Epithelial cell of proximal tubule (primary cell): ENCODE data around the gene AIFM1. TPM values are rescaled to one million over a fixed set of nuclear protein-coding genes. Genes with fewer than 3 reads are reported as not detected.

Experiments
- DNase-seq: peaks from one replicate; pipeline ENCODE4 v3.0.0-alpha.2; 2011; ENCODE audit warnings: low read depth
- H3K4me3 ChIP-seq: 2 replicates; pipeline ENCODE4 v1.5.1; 2011; ENCODE audit warnings: low read depth, mild to moderate bottlenecking, low read length
- CTCF ChIP-seq: conservative IDR thresholded peaks from 2 replicates; pipeline ENCODE4 v1.5.1; 2012; ENCODE audit warnings: low read depth, mild to moderate bottlenecking, low read length
- total RNA-seq: library from RNA; depleted of rRNA; stranded (reverse); fragments of >200 nt; gene quantifications from 2 replicates; pipeline ENCODE4 v1.2.3, GENCODE V29; 2015

The AIFM1 gene
- total RNA-seq, 1 donor from 2014 or later, result 29.8 TPM

- H3K4me3 ChIP-seq, result no peak overlapping the region
- DNase-seq, result no peak
- TF ChIP-seq CTCF, result no peak
These were observed 60.4 kb downstream of the AIFM1 start for GRCh38 chrX:130105244-130105643.

GRCh38 chrX:130103605-130104004, 62.0 kb downstream of the AIFM1 start:
- TF ChIP-seq CTCF, result no peak
- no peak overlapping the region for H3K4me3 ChIP-seq
- no peak for DNase-seq

- DNase-seq, result no peak
- H3K4me3 ChIP-seq, result no peak overlapping the region
- no peak for TF ChIP-seq CTCF
These were observed 65.5 kb downstream of the AIFM1 start for GRCh38 chrX:130100180-130100579.

GRCh38 chrX:130098210-130098552, 67.5 kb downstream of the AIFM1 start:
- DNase-seq, result no peak
- no peak overlapping the region for H3K4me3 ChIP-seq
- no peak for TF ChIP-seq CTCF

GRCh38 chrX:130097507-130098209, 68.0 kb downstream of the AIFM1 start:
- DNase-seq, result no peak
- no peak for TF ChIP-seq CTCF
- no peak overlapping the region for H3K4me3 ChIP-seq

- no peak for DNase-seq
- no peak for TF ChIP-seq CTCF
- no peak overlapping the region for H3K4me3 ChIP-seq
These were observed 70.2 kb downstream of the AIFM1 start for GRCh38 chrX:130095249-130096030.
